Mammary epithelial cell (primary cell): ENCODE results near the gene PTPN3.

Source experiments
- CTCF ChIP-seq, 2 donors: IDR thresholded peaks in 1 of 2; conservative IDR thresholded peaks in 1 of 2; 2 replicates each; pipeline ENCODE4 v1.5.1; 2011 to 2012; ENCODE audit warnings: inconsistent platforms in 2 of 2, low read length in 2 of 2, mild to moderate bottlenecking in 2 of 2, control low read depth in 1 of 2, low read depth in 1 of 2; ENCODE audit not compliant: insufficient read depth in 1 of 2; ENCODE audit errors: extremely low read depth in 1 of 2
- EZH2 ChIP-seq: IDR thresholded peaks from 2 replicates; pipeline ENCODE4 v1.6.1; 2012; ENCODE audit warnings: low read length, inconsistent platforms, borderline replicate concordance

GRCh38 chr9:109418827-109419226, 79.3 kb downstream of the PTPN3 start:
- no peak for TF ChIP-seq CTCF (conservative IDR thresholded peaks at IDR 0.05 in 1 of 2, IDR thresholded peaks at IDR 0.05 in 1 of 2; ENCODE audit: extremely low read depth in 1 of 2, insufficient read depth in 1 of 2, low read depth in 1 of 2, low read length in 2 of 2)
- TF ChIP-seq EZH2, result no peak
